ENCODE data around the gene TEAD4. TPM values are rescaled to one million over a fixed set of nuclear protein-coding genes. Genes with fewer than 3 reads are reported as not detected.

TEAD4 gene
- total and polyA plus RNA-seq, 2 donors (not counting 1 experiment from before 2014, with no cell fraction given): 6.3 to 14.3 TPM

- Histone ChIP-seq H3K27ac (ENCODE audit: insufficient read depth, low read length) (no peak overlapping the region), H3K9me3 (ENCODE audit: control insufficient read depth, insufficient read depth, low read depth, low read length) (no peaks in the 10 kb centered on the region), H2AFZ (ENCODE audit: low read length) (no peak overlapping the region), H3K9ac (ENCODE audit: insufficient read depth, low read length) (no peak overlapping the region), H3K79me2 (ENCODE audit: control insufficient read depth, insufficient read depth, low read length) (peaks cover 19% of the 10 kb centered on the region), H3K4me1 (ENCODE audit: control insufficient read depth, extremely low read depth, insufficient read depth, low read length) (no peaks in the 10 kb centered on the region), H3K4me3 (replicated peaks in 1 of 4; ENCODE audit: control extremely low read depth in 1 of 4, insufficient read depth in 1 of 4, low read depth in 3 of 4, low read length in 4 of 4) (no peak overlapping the region), H4K20me1 (ENCODE audit: control insufficient read depth, extremely low read depth, insufficient read depth, low read length) (no peaks in the 10 kb centered on the region), H3K4me2 (ENCODE audit: extremely low read depth, insufficient read depth, low read length) (no peak overlapping the region), H3K36me3 (ENCODE audit: control insufficient read depth, insufficient read depth, low read length) (no peaks in the 10 kb centered on the region), H3K27me3 (ENCODE audit: control insufficient read depth, insufficient read depth, low read length) (no peaks in the 10 kb centered on the region)
- TF ChIP-seq CTCF (conservative IDR thresholded peaks at IDR 0.05 in 1 of 2, IDR thresholded peaks at IDR 0.05 in 1 of 2; ENCODE audit: low read depth in 1 of 2, low read length in 2 of 2) (no peak), EZH2 (IDR thresholded peaks at IDR 0.05; ENCODE audit: low read length, missing control alignments) (no peak)
- DNase-seq (ENCODE audit: low read depth in 2 of 2): no peak
Measured at GRCh38 chr12:2963154-2963759, 4.1 kb downstream of the TEAD4 start.

- H3K4me2 ChIP-seq (ENCODE audit: extremely low read depth, insufficient read depth, low read length): no peak overlapping the region
- peak; percentile 39 to 53 for DNase-seq (ENCODE audit: low read depth in 2 of 2)
Measured at GRCh38 chr12:2963760-2964292, 4.6 kb downstream of the TEAD4 start.

GRCh38 chr12:2967651-2968050 lies 8.5 kb downstream of the TEAD4 start:
- no peak overlapping the region for H3K9ac ChIP-seq (ENCODE audit: insufficient read depth, low read length)
- TF ChIP-seq CTCF (conservative IDR thresholded peaks at IDR 0.05 in 1 of 2, IDR thresholded peaks at IDR 0.05 in 1 of 2; ENCODE audit: low read depth in 1 of 2, low read length in 2 of 2) (no peak), EZH2 (IDR thresholded peaks at IDR 0.05; ENCODE audit: low read length, missing control alignments) (no peak)
- peaks cover 7% of the 10 kb centered on the region for H3K79me2 ChIP-seq (ENCODE audit: control insufficient read depth, insufficient read depth, low read length)
- no peaks in the 10 kb centered on the region for H3K4me1 ChIP-seq (ENCODE audit: control insufficient read depth, extremely low read depth, insufficient read depth, low read length)
- no peaks in the 10 kb centered on the region for H3K9me3 ChIP-seq (ENCODE audit: control insufficient read depth, insufficient read depth, low read depth, low read length)
- DNase-seq (ENCODE audit: low read depth in 2 of 2): no peak
- H3K36me3 ChIP-seq (ENCODE audit: control insufficient read depth, insufficient read depth, low read length): no peaks in the 10 kb centered on the region
- no peaks in the 10 kb centered on the region for H3K27me3 ChIP-seq (ENCODE audit: control insufficient read depth, insufficient read depth, low read length)
- H3K27ac ChIP-seq (ENCODE audit: insufficient read depth, low read length): no peak overlapping the region
- H4K20me1 ChIP-seq (ENCODE audit: control insufficient read depth, extremely low read depth, insufficient read depth, low read length): no peaks in the 10 kb centered on the region
- H2AFZ ChIP-seq (ENCODE audit: low read length): no peak overlapping the region
- H3K4me2 ChIP-seq (ENCODE audit: extremely low read depth, insufficient read depth, low read length): no peak overlapping the region
- no peak overlapping the region for H3K4me3 ChIP-seq (replicated peaks in 1 of 4; ENCODE audit: control extremely low read depth in 1 of 4, insufficient read depth in 1 of 4, low read depth in 3 of 4, low read length in 4 of 4)

More at GRCh38 chr12:2963760-2964292, 4.6 kb downstream of the TEAD4 start:
- Histone ChIP-seq H3K79me2 (ENCODE audit: control insufficient read depth, insufficient read depth, low read length) (peaks cover 19% of the 10 kb centered on the region), H3K27ac (ENCODE audit: insufficient read depth, low read length) (no peak overlapping the region), H3K36me3 (ENCODE audit: control insufficient read depth, insufficient read depth, low read length) (no peaks in the 10 kb centered on the region), H3K27me3 (ENCODE audit: control insufficient read depth, insufficient read depth, low read length) (no peaks in the 10 kb centered on the region), H3K4me3 (replicated peaks in 1 of 4; ENCODE audit: control extremely low read depth in 1 of 4, insufficient read depth in 1 of 4, low read depth in 3 of 4, low read length in 4 of 4) (peak overlapping the region in 1 of 4 experiments; percentile 10), H3K9ac (ENCODE audit: insufficient read depth, low read length) (no peak overlapping the region), H2AFZ (ENCODE audit: low read length) (no peak overlapping the region), H3K9me3 (ENCODE audit: control insufficient read depth, insufficient read depth, low read depth, low read length) (no peaks in the 10 kb centered on the region), H4K20me1 (ENCODE audit: control insufficient read depth, extremely low read depth, insufficient read depth, low read length) (no peaks in the 10 kb centered on the region), H3K4me1 (ENCODE audit: control insufficient read depth, extremely low read depth, insufficient read depth, low read length) (no peaks in the 10 kb centered on the region)
- TF ChIP-seq CTCF (conservative IDR thresholded peaks at IDR 0.05 in 1 of 2, IDR thresholded peaks at IDR 0.05 in 1 of 2; ENCODE audit: low read depth in 1 of 2, low read length in 2 of 2) (no peak), EZH2 (IDR thresholded peaks at IDR 0.05; ENCODE audit: low read length, missing control alignments) (no peak)
